Pancreas (tissue), 10 donors: Measurements from ENCODE around the gene SOBP. TPM values are rescaled to one million over a fixed set of nuclear protein-coding genes. Genes with fewer than 3 reads are reported as not detected.

Experiments
- ATAC-seq, 4 donors: fragments of 200-7000 bp; cut with Tn5 transposase; one replicate each; pipeline versions ENCODE4 v1.8.0 to v1.9.1; 2020; ENCODE audit warnings: mild to moderate bottlenecking in 4 of 4, moderate library complexity in 4 of 4
- DNase-seq, 6 donors: peaks; one replicate each; pipeline ENCODE4 v3.0.0-alpha.2; 2020
- FAIRE-seq: peaks from 2 replicates; lab custom pipeline; 2012; peaks lifted over from hg19 to GRCh38; lab: Jason Lieb, UNC
- H3K27ac ChIP-seq, 4 donors: fragments of 200-600 bp; sonication (generic); 1 replicate in 3 of 4; 2 replicates in 1 of 4; pipeline versions ENCODE4 v1.5.0 to v1.8.0; 2020
- H3K27me3 ChIP-seq, 4 donors: fragments of 200-600 bp; one replicate each; pipeline ENCODE4 v1.8.0; 2021
- H3K36me3 ChIP-seq, 3 donors: fragments of 200-600 bp; sonication (generic) in 1 of 3; one replicate each; pipeline versions ENCODE4 v1.5.0 to v1.8.0; 2020 to 2021
- H3K4me1 ChIP-seq, 3 donors: fragments of 200-600 bp; one replicate each; pipeline ENCODE4 v1.8.0; 2021
- H3K4me3 ChIP-seq, 4 donors: fragments of 200-600 bp; sonication (generic) in 2 of 4; one replicate each; pipeline versions ENCODE4 v1.5.0 to v1.8.0; 2020 to 2021
- H3K9me3 ChIP-seq, 4 donors: fragments of 200-600 bp; one replicate each; pipeline ENCODE4 v1.8.0; 2021
- WGBS, 2 donors: extraction: QIAGEN DNeasy Blood & Tissue Kit; methylation state at CpG; one replicate each; pipeline ENCODE4 v1.1.7; 2013; 5-methylcytosine and 5-hydroxymethylcytosine counted together
- intact Hi-C, 3 donors: fragments of 100-400 bp; cut with DNase I; formaldehyde crosslinking; loops; one replicate each; pipeline versions ENCODE4 v1.11.1 to v1.14.2; 2022
- polyA plus RNA-seq, 2 donors: library from polyadenylated mRNA; stranded (reverse); fragments of 200-250 nt; gene quantifications; one replicate each; pipeline ENCODE4 v1.2.3, GENCODE V29; 2013
- total RNA-seq, 6 donors: library from RNA; stranded (reverse); fragmentation: NEBNext Ultra II Directional in 4 of 6; extraction: Animal tissue kit (Norgen Biotek cat#: 25700) in 4 of 6; gene quantifications; one replicate each; pipeline versions ENCODE4 v1.2.1 to v1.2.4, GENCODE V29; 2021 to 2023
- TF ChIP-seq, protein P1 (sequence below), 4 donors: fragments of 200-600 bp; sonication (generic) in 3 of 4; IDR thresholded peaks; one replicate each; pipeline versions ENCODE4 v1.5.0 to v1.8.0; 2021; ENCODE audit warnings: antibody characterized with exemption in 4 of 4
- donor health status: healthy with polysubstance abuse.
- donor health status: DM: no; HTN: no; CAD: no; lungs with moderate emphysema.
- donor health status: DM: no; HTN: no; CAD: no.
- donor health status: control.
- donor health status: control.
- donor health status: Bipolar disorder and iron deficiency.
- donor health status: DM: yes; HTN: yes; CAD: no.
- donor health status: DM: no; HTN: no; CAD: no.
- donor health status: DM: no; HTN: no; CAD: no.
- donor health status: DM: yes; HTN: yes; CAD: no.

Gene SOBP
- total and polyA plus RNA-seq, 8 donors = 1.1 to 3.5 (median 2.0) TPM

GRCh38 chr6:107543088-107543487 lies 53.2 kb downstream of the SOBP start:
- 76 to 81% methylated on average over 2 of the region's 2 CpGs for WGBS, 2 donors
- TF ChIP-seq, protein P1, sequence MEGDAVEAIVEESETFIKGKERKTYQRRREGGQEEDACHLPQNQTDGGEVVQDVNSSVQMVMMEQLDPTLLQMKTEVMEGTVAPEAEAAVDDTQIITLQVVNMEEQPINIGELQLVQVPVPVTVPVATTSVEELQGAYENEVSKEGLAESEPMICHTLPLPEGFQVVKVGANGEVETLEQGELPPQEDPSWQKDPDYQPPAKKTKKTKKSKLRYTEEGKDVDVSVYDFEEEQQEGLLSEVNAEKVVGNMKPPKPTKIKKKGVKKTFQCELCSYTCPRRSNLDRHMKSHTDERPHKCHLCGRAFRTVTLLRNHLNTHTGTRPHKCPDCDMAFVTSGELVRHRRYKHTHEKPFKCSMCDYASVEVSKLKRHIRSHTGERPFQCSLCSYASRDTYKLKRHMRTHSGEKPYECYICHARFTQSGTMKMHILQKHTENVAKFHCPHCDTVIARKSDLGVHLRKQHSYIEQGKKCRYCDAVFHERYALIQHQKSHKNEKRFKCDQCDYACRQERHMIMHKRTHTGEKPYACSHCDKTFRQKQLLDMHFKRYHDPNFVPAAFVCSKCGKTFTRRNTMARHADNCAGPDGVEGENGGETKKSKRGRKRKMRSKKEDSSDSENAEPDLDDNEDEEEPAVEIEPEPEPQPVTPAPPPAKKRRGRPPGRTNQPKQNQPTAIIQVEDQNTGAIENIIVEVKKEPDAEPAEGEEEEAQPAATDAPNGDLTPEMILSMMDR (IDR thresholded peaks at IDR 0.05) = no peak
- no peak overlapping the region for H3K4me3 ChIP-seq
- H3K9me3 ChIP-seq = no peaks in the 10 kb centered on the region
- no peaks in the 10 kb centered on the region for H3K27me3 ChIP-seq
- FAIRE-seq (no peak), DNase-seq (no peak), ATAC-seq (no peak)
- H3K27ac ChIP-seq = no peak overlapping the region
- peaks cover 0 to 13% (median 8%) of the 10 kb centered on the region in 3 donors for H3K4me1 ChIP-seq
- H3K36me3 ChIP-seq = no peaks in the 10 kb centered on the region
- intact Hi-C loops = no loop called here

DNA sequence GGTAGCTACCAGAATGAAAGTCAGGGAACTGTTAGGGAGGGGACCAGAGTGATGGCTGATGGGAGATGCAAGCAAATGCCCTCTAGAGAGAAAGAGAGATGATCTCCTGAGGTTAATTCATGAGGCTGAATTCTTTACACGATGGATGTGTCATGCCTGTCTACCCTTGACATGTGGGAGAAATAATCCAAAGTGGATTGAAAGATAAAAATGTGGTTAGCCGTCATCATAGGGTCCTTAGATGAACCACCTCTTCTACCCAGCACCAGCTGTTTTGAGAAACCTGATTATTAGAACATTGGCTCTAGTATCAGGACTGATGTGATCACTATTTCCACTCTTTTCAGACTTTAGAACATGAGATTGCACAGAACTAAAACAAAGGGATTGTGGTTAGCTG lies 53.6 kb downstream of the SOBP start:
- WGBS, 2 donors = 73 to 92% methylated on average over 2 of the region's 2 CpGs
- no peak for DNase-seq
- no peaks in the 10 kb centered on the region for H3K9me3 ChIP-seq

DNA sequence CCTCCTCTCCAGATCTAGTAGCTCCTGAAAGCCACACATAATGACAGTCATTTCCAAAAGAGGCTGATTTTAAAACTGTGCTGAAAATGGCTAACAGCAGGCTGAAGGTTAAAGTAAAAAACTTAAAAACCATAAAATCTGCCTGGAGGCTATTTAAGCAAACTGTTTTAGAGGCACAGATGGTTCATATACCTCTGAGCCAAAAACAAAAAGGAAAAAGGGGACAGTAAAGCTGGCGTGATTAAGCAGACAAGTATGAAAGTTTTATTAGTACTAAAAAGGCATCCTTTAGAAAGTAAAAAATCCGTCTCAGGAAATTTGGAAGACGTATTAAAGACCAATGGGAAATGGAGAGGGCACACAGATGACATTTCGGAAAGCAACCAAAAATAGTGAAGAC lies 55.8 kb downstream of the SOBP start:
- H3K27ac ChIP-seq = no peak overlapping the region
- H3K27me3 ChIP-seq = no peaks in the 10 kb centered on the region
- DNase-seq (no peak), FAIRE-seq (no peak), ATAC-seq (no peak)
- peaks cover 0 to under 1% (median 0%) of the 10 kb centered on the region in 3 donors for H3K4me1 ChIP-seq
- H3K9me3 ChIP-seq = no peaks in the 10 kb centered on the region
- WGBS, 2 donors = 61 to 78% methylated on average over 4 of the region's 4 CpGs
- H3K36me3 ChIP-seq = no peaks in the 10 kb centered on the region
- H3K4me3 ChIP-seq = no peak overlapping the region
- TF ChIP-seq, protein P1 (IDR thresholded peaks at IDR 0.05) = no peak
- intact Hi-C loops = no loop called here

More for the DNA sequence above, 53.6 kb downstream of the SOBP start:
- TF ChIP-seq, protein P1 (IDR thresholded peaks at IDR 0.05) = no peak
- FAIRE-seq = no peak
- no peak for ATAC-seq
- no peak overlapping the region for H3K27ac ChIP-seq
- H3K4me3 ChIP-seq = no peak overlapping the region
- no peaks in the 10 kb centered on the region for H3K27me3 ChIP-seq
- H3K4me1 ChIP-seq = peaks cover 0 to 13% (median 8%) of the 10 kb centered on the region in 3 donors
- H3K36me3 ChIP-seq = no peaks in the 10 kb centered on the region
- intact Hi-C loops = no loop called here

GRCh38 chr6:107546691-107547450 lies 57.0 kb downstream of the SOBP start:
- Histone ChIP-seq H3K36me3 (no peaks in the 10 kb centered on the region), H3K9me3 (no peaks in the 10 kb centered on the region), H3K4me3 (no peak overlapping the region), H3K4me1 (no peaks in the 10 kb centered on the region), H3K27ac (no peak overlapping the region), H3K27me3 (no peaks in the 10 kb centered on the region)
- DNase-seq = no peak
- no peak for FAIRE-seq
- intact Hi-C loops = no loop called here
- TF ChIP-seq, protein P1 (IDR thresholded peaks at IDR 0.05) = no peak
- ATAC-seq = no peak
- WGBS, 2 donors = 72 to 81% methylated on average over 6 of the region's 6 CpGs

DNA sequence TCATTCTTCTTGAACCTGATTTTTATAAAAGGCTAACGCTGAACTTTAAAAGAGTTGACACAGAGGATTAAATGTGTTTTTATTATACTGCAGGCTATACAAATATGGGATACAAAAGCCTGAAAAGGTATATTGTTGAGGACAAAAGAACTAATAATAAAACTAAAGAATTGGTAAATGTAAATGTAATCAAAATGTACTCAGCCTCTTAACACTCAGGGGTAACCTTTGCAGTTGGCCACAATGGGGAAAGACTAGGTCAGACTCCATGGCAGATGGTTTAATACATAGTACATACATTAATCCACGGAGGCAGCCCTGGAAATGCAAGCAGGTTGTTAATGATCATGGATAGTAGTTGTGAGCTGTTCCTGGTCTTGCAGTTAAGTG lies 57.5 kb downstream of the SOBP start:
- Histone ChIP-seq H3K36me3 (no peaks in the 10 kb centered on the region), H3K9me3 (no peaks in the 10 kb centered on the region), H3K4me1 (no peaks in the 10 kb centered on the region), H3K27me3 (no peaks in the 10 kb centered on the region), H3K4me3 (no peak overlapping the region), H3K27ac (no peak overlapping the region)
- intact Hi-C loops = no loop called here
- FAIRE-seq (no peak), DNase-seq (no peak), ATAC-seq (no peak)
- WGBS, 2 donors = 72 to 88% methylated on average over 2 of the region's 2 CpGs
- TF ChIP-seq, protein P1 (IDR thresholded peaks at IDR 0.05) = no peak
